SK-N-MC (cell line): ENCODE results near the gene ZEB2.

Source experiments
- EZH2 ChIP-seq: fragments of 200-600 bp; sonication (generic); IDR thresholded peaks from one replicate; pipeline ENCODE4 v1.6.1; 2017; ENCODE audit warnings: antibody characterized with exemption
- POLR2AphosphoS5 ChIP-seq: IDR thresholded peaks from 2 replicates; pipeline ENCODE4 v1.6.1; 2012; ENCODE audit warnings: mild to moderate bottlenecking, low read depth, low read length, borderline replicate concordance

- TF ChIP-seq POLR2AphosphoS5, result no peak
- no peak for TF ChIP-seq EZH2
Observed at GRCh38 chr2:144484201-144484948, 35.5 kb downstream of the ZEB2 start.
